Ishikawa (cell line): ENCODE results near the gene PARD3B.

ENCODE experiments used
- EGR1 ChIP-seq: IDR thresholded peaks from 2 replicates; pipeline ENCODE4 v1.6.1; 2012
- EP300 ChIP-seq: IDR thresholded peaks from 2 replicates; pipeline ENCODE4 v1.6.1; 2012; ENCODE audit warnings: borderline replicate concordance
- FOXM1 ChIP-seq: IDR thresholded peaks from 2 replicates; pipeline ENCODE4 v1.6.1; 2012; ENCODE audit warnings: low read depth, borderline replicate concordance
- NFIC ChIP-seq: IDR thresholded peaks from 2 replicates; pipeline ENCODE4 v1.6.1; 2012
- RAD21 ChIP-seq: IDR thresholded peaks from 2 replicates; pipeline ENCODE4 v1.6.1; 2012; ENCODE audit warnings: low read depth
- TCF12 ChIP-seq: IDR thresholded peaks from 2 replicates; pipeline ENCODE4 v1.6.1; 2012; ENCODE audit warnings: low read depth

GRCh38 chr2:205161156-205161839 lies 616.0 kb downstream of the PARD3B start:
- TF ChIP-seq EP300 (no peak), EGR1 (no peak), TCF12 (no peak), NFIC (no peak), RAD21 (no peak), FOXM1 (no peak)
